22Rv1 (cell line): Measurements from ENCODE around the gene NPIPB2.

ENCODE experiments used
- ZFX ChIP-seq: fragments of 450-650 bp; IDR thresholded peaks from 2 replicates; pipeline ENCODE4 v1.6.1; 2017; ENCODE audit warnings: antibody characterized with exemption, borderline replicate concordance
- TF ChIP-seq, protein P1 (sequence below): fragments of 450-650 bp; IDR thresholded peaks from 2 replicates; pipeline ENCODE4 v1.5.1; 2017; ENCODE audit warnings: mild to moderate bottlenecking

- TF ChIP-seq, protein P1, sequence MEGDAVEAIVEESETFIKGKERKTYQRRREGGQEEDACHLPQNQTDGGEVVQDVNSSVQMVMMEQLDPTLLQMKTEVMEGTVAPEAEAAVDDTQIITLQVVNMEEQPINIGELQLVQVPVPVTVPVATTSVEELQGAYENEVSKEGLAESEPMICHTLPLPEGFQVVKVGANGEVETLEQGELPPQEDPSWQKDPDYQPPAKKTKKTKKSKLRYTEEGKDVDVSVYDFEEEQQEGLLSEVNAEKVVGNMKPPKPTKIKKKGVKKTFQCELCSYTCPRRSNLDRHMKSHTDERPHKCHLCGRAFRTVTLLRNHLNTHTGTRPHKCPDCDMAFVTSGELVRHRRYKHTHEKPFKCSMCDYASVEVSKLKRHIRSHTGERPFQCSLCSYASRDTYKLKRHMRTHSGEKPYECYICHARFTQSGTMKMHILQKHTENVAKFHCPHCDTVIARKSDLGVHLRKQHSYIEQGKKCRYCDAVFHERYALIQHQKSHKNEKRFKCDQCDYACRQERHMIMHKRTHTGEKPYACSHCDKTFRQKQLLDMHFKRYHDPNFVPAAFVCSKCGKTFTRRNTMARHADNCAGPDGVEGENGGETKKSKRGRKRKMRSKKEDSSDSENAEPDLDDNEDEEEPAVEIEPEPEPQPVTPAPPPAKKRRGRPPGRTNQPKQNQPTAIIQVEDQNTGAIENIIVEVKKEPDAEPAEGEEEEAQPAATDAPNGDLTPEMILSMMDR = no peak
- TF ChIP-seq ZFX = no peak
Measured at GRCh38 chr16:11964761-11965551, 23.1 kb upstream of the NPIPB2 start, which contains the start of gene TNFRSF17.
